GM18873 (cell line): ENCODE data around the gene NDUFB2.
"Not testable (repeated sequence)": the region's sequence is repeated elsewhere in the genome, so short reads cannot be mapped to it uniquely, and the experiment has no call there.

Source experiments
- ATAC-seq: cut with Tn5 transposase; IDR thresholded peaks from one replicate; pipeline ENCODE4 v1.9.1; 2021; ENCODE audit warnings: mild to moderate bottlenecking, moderate library complexity, moderate number of reproducible peaks; ENCODE audit not compliant: unreplicated experiment, low FRiP score

Gene NDUFB2

DNA sequence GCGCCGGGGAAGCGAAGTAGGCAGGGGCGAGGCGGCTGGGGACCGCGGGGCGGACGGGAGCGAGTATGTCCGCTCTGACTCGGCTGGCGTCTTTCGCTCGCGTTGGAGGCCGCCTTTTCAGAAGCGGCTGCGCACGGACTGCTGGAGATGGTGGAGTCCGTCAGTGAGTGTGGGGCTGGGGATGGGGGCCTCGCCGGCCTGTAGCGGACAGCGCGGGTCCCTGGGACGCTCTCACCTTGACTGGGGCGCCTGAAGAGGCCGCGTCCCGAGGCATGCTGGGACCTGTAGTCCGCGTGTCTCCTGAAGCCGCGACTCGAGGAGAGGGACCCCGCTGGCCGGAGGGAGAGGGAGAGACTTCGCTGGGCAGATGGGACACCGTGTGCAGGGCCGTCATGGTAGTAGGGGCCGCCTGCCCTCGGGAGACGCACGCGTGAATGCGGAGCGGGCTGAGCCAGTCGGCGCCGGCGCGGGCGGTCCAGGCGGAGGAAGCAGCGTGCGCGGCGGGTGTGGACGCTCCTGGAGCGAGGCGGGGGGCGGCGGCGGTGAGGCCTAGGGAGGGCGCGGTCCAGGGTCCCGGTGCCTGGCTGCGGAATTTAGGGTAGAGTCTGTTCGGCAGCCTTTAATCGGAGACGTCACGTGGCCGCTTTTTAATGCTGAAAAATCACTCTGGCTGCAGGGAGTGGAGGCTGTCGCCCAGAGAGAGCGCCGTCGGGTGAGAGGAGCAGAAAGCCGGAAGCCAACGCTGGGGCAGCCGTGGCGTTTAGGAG lies at the start of gene NDUFB2:
TSS of gene NDUFB2 (plus strand) at position 29 of the 767 bp plus-strand sequence. CDS start at position 66, 37 bp downstream.
- ATAC-seq: peak; percentile 84

DNA sequence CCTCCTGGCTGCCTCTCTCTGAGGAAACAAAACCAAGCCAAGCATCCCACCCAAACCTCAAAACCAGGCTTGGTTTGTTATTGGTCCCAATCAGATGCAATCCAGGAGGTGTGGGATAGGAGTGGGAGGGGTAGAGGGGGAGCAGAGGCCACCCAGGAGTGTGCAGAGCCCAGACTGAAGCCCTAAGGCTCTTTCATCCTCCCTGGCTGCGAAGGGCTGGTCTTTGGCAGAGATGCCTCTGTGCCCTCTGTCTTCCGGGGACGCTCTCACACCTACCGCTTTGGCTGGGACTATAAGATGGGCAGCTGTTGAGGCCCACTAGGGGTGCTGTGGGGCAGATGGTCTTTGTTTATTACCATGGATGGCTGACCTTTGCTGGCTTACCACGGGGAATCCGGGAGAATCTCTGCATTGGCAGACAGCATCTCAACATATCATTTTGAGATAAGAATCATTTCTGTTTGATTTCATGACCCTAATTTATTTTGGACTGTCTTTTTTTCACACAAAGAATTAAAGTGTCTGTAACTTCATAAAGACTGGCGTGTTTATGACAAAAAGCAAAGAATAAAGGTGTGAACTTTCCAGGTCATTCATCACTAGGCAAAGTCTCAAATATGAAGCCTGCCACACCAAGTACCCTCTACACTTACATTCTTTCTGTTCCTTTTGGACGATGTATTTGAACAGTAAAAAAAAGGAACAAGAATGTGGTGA lies 49.4 kb upstream of the NDUFB2 start:
- peak; percentile 80 for ATAC-seq

DNA sequence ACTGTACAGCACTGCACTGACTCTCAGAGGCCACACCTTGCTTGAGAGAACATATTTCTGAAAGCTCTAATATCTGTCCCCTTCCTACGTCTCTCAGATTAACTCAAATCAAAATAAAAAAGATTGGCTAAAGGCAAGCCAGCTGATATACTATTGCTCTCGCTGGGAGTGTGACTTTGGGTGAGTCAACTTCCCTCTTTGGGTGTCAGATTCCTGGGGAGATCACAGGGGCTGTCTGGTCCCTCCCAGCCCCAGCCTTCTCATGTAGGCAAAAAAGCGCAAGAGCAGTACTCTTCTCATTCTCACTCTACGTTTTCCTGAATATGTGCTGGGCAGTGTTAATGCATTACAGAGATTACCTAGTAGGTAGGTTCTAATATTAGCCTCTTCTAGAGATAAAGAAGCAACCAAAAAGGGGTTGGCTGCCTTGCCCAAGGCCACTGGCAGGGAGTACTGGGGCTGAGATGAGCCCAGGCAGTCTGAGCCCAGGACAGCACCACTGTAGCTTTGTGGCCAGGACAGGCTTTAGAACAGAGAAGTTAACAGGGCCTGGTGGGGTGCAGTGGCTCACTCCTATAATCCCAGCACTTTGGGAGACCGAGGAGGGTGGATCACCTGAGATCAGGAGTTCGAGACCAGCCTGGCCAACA lies 46.8 kb upstream of the NDUFB2 start:
- no peak for ATAC-seq

DNA sequence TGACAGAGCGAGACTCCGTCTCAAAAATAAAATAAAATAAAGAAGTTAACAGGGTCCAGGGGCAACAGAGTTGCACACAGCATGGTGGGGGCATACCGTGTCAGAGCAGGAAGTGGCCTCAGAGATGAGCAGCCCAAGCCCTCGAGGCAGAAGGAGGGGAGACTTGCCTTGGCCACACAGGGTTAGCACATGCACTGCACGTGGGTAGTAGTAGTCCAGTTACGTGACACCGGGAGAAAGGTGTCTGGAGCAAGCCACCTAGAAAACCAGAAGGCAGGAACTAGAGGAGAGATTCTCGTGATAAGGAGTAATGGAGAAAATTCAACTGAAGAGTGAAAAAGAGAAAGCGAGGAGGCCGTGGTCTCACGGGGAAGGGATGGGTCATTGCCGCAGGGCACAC lies 46.1 kb upstream of the NDUFB2 start:
- no peak for ATAC-seq

GRCh38 chr7:140653319-140654108 lies 43.0 kb upstream of the NDUFB2 start:
- ATAC-seq: no peak

DNA sequence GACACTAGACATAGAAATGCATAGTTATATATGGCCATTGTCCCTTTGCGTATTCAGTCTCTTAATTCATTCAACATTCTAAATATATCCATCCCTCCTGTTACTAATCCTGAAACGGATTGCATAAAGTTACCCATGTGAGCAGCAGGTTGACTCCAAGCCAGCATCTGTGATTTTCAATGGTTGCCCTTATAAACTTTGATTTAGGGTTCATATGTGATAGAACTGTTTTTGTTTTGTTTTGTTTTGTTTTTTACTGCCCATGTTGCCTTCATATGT lies 42.5 kb upstream of the NDUFB2 start:
- ATAC-seq: no peak

DNA sequence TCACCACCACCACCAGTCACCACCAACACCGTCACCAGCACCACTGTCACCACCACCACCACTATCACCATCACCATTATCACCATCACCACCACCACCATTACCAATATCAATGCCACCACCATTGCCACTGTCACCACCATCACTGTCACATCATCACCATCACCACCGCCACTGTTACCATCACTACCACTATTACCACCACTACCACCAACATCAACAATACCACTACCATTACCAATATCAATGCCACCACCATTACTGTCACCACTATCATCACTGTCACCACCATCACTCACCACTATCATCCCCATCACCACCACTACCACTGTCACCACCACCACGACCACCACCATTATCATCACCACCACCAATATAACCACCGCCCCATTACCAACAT lies 41.8 kb upstream of the NDUFB2 start:
- no peak for ATAC-seq

DNA sequence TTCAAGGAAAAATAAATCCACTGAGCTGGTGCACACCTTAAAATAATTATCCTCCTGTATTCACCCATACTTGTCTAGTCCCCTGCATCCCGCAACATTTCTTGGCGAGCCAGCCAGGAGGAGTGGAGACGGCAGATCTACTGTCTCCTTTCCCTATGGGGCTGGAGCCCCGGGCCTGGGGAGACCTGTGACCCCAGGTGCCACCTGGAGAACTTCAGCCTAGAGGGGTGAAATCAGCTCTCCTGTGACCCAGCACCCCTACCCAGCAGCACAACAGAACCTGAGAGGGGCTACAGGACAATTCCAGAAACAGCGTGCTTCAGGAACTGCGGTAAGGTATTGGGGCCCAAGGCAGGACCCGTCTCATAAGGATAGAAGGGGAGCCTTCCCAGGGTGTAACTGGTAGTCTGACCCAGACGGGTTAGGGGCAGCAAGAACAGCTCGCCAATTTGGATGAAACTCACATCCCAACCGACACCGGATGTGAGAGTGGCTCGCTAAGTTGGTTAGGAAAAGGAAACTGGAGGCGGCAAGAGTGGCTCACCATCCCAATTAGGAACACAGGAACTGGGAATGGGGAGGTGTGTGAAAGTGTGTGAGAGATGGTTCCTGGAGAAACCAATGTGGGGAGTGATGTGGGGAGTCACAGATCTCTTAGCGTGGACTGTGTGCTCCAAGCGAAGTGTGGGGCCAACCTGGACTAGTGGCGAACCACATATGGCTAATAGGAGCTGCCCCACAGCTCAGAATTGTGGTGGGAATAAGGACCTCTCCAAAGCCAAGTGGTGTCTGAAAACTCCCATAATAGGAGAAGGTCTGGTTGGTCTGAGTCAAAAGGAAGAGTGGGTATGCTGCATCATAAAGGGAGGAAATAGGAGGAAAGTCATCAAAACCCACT lies 40.7 kb upstream of the NDUFB2 start:
- ATAC-seq: no peak

- ATAC-seq: peak; percentile 78
These were observed 39.7 kb upstream of the NDUFB2 start for GRCh38 chr7:140656548-140657515.

DNA sequence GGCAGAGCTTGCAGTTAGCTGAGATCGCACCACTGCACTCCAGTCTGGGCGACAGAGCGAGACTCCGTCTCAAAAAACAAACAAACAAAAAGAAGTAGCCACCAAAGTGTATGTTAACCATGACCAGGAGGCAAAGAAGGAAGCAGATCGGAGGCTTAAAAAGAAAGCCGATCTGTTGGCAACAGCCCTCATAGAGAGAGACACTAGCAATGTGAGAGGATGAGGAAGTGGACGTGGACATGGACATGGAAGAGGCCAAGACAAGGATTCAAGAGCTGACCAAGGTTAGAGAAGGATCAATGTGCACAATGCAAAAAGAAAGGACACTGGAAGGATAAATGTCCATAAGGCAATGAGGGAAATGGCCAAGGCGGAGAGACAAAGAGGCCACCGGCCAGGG lies 38.6 kb upstream of the NDUFB2 start:
- ATAC-seq: no peak

GRCh38 chr7:140659856-140660255 lies 36.7 kb upstream of the NDUFB2 start:
- no peak for ATAC-seq

DNA sequence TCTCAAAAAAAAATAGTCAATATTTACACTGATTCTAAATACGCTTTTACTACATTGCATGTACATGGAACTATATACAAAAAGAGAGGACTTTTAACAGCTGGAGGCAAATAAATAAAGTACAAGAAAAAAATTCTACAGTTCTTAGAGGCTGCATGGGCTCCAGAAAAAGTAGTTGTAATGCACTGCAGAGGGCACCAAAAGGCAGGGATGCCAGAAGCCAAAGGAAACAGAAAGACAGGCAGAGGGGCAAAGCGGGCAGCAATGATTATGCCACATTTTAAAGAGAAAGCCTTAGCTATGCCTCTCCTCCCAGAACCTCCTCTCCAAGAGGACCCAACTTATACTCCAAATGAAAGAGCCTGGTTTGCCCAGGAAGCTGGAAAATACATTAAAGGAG lies 35.4 kb upstream of the NDUFB2 start:
- no peak for ATAC-seq

DNA sequence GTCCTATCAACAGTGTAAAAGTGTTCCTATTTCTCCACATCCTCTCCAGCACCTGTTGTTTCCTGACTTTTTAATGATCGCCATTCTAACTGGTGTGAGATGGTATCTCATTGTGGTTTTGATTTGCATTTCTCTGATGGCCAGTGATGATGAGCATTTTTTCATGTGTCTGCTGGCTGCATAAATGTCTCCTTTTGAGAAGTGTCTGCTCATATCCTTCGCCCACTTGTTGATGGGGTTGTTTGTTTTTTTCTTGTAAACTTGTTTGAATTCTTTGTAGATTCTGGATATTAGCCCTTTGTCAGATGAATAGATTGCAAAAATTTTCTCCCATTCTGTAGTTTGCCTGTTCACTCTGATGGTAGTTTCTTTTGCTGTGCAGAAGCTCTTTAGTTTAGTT lies 33.6 kb upstream of the NDUFB2 start:
- ATAC-seq: not testable (repeated sequence)

DNA sequence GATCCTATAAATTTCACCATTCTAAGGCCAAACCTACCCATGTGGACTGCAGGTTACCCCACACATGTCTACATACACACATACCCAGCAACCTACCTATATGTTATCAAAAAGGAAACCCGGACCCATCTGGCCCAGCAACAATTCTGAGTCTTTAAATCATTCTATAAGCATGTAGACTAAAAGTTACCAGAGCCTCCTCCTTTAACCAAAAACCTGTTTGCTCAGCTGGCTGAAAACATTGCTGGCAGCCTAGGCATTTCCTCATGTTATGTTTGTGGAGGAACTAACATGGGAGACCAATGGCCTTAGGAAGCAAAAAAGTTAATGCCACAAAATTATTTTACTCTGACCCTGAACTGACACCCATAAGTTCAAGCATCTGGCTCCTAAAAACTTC lies 29.0 kb upstream of the NDUFB2 start:
- ATAC-seq: no peak

GRCh38 chr7:140668641-140669040 lies 27.9 kb upstream of the NDUFB2 start:
- no peak for ATAC-seq

- no peak for ATAC-seq
These were observed 27.2 kb upstream of the NDUFB2 start for GRCh38 chr7:140669352-140669751.

DNA sequence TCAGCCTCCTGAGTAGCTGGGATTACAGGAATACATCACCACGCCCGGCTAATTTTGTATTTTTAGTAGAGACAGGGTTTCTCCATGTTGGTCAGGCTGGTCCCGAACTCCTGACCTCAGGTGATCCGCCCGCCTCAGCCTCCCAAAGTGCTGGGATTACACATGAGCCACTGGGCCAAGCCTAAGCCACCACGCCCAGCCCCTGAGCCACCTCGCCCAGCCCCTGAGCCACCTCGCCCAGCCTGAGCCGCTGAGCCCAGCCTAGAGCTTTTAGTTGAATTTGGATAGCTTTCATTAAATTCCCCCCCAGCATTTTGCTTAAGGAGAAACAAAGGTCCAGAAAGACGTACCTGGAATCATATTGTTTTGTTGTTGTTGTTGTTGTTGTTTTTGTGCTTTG lies 26.6 kb upstream of the NDUFB2 start:
- not testable (repeated sequence) for ATAC-seq

GRCh38 chr7:140670343-140670935 lies 26.1 kb upstream of the NDUFB2 start:
- no peak for ATAC-seq
